MM.1S (cell line): ENCODE data around the gene BRPF3.

Source experiments
- DNase-seq: peaks from one replicate; pipeline ENCODE4 v3.0.0-alpha.2; 2015
- H2AFZ ChIP-seq: fragments of 300-600 bp; sonication (generic); 2 replicates; pipeline ENCODE4 v1.6.0; 2016; ENCODE audit warnings: antibody characterized with exemption, low read length
- H3F3A ChIP-seq: fragments of 300-600 bp; sonication (generic); 2 replicates; pipeline ENCODE4 v1.6.1; 2016; ENCODE audit warnings: mild to moderate bottlenecking, antibody characterized with exemption, low read length, moderate library complexity, mixed read lengths; ENCODE audit not compliant: insufficient read depth
- H3K27ac ChIP-seq: fragments of 300-600 bp; sonication (generic); 2 replicates; pipeline ENCODE4 v1.5.1; 2016; ENCODE audit warnings: mild to moderate bottlenecking, low read length
- H3K27me3 ChIP-seq: fragments of 300-600 bp; sonication (generic); replicated peaks from 2 replicates; pipeline ENCODE4 v1.6.0; 2016; ENCODE audit warnings: low read length; ENCODE audit not compliant: insufficient read depth
- H3K36me3 ChIP-seq: fragments of 300-600 bp; sonication (generic); replicated peaks from 2 replicates; pipeline ENCODE4 v1.6.1; 2016; ENCODE audit warnings: mild to moderate bottlenecking, low read length, mixed read lengths; ENCODE audit not compliant: insufficient read depth
- H3K4me1 ChIP-seq: fragments of 300-600 bp; sonication (generic); 2 replicates; pipeline ENCODE4 v1.6.1; 2016; ENCODE audit warnings: low read length, mixed read lengths
- H3K4me2 ChIP-seq: fragments of 300-600 bp; sonication (generic); 2 replicates; pipeline ENCODE4 v1.6.0; 2016; ENCODE audit warnings: low read depth, low read length
- H3K4me3 ChIP-seq: fragments of 300-600 bp; sonication (generic); 2 replicates; pipeline ENCODE4 v1.5.1; 2016; ENCODE audit warnings: low read length, mixed read lengths
- H3K79me2 ChIP-seq: fragments of 300-600 bp; sonication (generic); 2 replicates; pipeline ENCODE4 v1.6.1; 2016; ENCODE audit warnings: mixed run types, low read length, mixed read lengths
- H3K9ac ChIP-seq: fragments of 300-600 bp; sonication (generic); 2 replicates; pipeline ENCODE4 v1.6.1; 2016; ENCODE audit warnings: low read length, mixed read lengths
- H3K9me2 ChIP-seq: fragments of 300-600 bp; sonication (generic); replicated peaks from 2 replicates; pipeline ENCODE4 v1.6.1; 2016; ENCODE audit warnings: mild to moderate bottlenecking, low read length, mixed read lengths; ENCODE audit not compliant: insufficient read depth
- H3K9me3 ChIP-seq: fragments of 300-600 bp; sonication (generic); replicated peaks from 2 replicates; pipeline ENCODE4 v1.6.1; 2016; ENCODE audit warnings: mild to moderate bottlenecking, low read length, mixed read lengths; ENCODE audit not compliant: insufficient read depth
- H4K20me1 ChIP-seq: fragments of 300-600 bp; sonication (generic); 2 replicates; pipeline ENCODE4 v1.6.1; 2016; ENCODE audit warnings: mild to moderate bottlenecking, low read length, moderate library complexity, mixed read lengths; ENCODE audit not compliant: insufficient read depth
- CTCF ChIP-seq: fragments of 300-600 bp; sonication (generic); IDR thresholded peaks from 2 replicates; pipeline ENCODE4 v1.5.1; 2016; ENCODE audit warnings: antibody characterized with exemption, low read length, mixed read lengths
- EZH2 ChIP-seq: fragments of 300-600 bp; sonication (generic); optimal IDR thresholded peaks from 2 replicates; pipeline ENCODE3; 2017; ENCODE audit warnings: low read depth, mild to moderate bottlenecking, antibody characterized with exemption, low read length, mixed read lengths
- EZH2phosphoT487 ChIP-seq: fragments of 300-600 bp; sonication (generic); IDR thresholded peaks from 2 replicates; pipeline ENCODE4 v1.6.1; 2018; ENCODE audit warnings: antibody characterized with exemption, low read length

The BRPF3 gene

GRCh38 chr6:36232172-36232571 is 35.6 kb downstream of the BRPF3 start:
- Histone ChIP-seq H4K20me1 (no peaks in the 10 kb centered on the region), H3K27me3 (no peaks in the 10 kb centered on the region), H3K9ac (no peak overlapping the region), H3K4me3 (no peak overlapping the region), H3K36me3 (no peaks in the 10 kb centered on the region; the same call in 1 of the 2 replicates), H2AFZ (no peak overlapping the region), H3K9me2 (no peaks in the 10 kb centered on the region), H3K4me2 (no peak overlapping the region), H3K9me3 (no peaks in the 10 kb centered on the region), H3K4me1 (no peaks in the 10 kb centered on the region), H3K79me2 (no peaks in the 10 kb centered on the region), H3F3A (no peaks in the 10 kb centered on the region), H3K27ac (no peak overlapping the region)
- no peak for DNase-seq
- no peak for TF ChIP-seq CTCF

- Histone ChIP-seq H3K4me3 (no peak overlapping the region), H3K36me3 (no peaks in the 10 kb centered on the region; the same call in 1 of the 2 replicates), H2AFZ (no peak overlapping the region), H3K9me3 (no peaks in the 10 kb centered on the region), H3K9ac (no peak overlapping the region), H3K9me2 (no peaks in the 10 kb centered on the region), H4K20me1 (no peaks in the 10 kb centered on the region), H3F3A (no peaks in the 10 kb centered on the region), H3K4me1 (no peaks in the 10 kb centered on the region), H3K27ac (no peak overlapping the region), H3K79me2 (no peaks in the 10 kb centered on the region), H3K27me3 (no peaks in the 10 kb centered on the region), H3K4me2 (no peak overlapping the region)
- DNase-seq, result peak; percentile 11
- no peak for TF ChIP-seq EZH2phosphoT487
These were observed 38.8 kb downstream of the BRPF3 start for GRCh38 chr6:36235309-36235708.

- Histone ChIP-seq H2AFZ (no peak overlapping the region), H3K9ac (no peak overlapping the region), H3K27ac (no peak overlapping the region), H3K4me1 (no peaks in the 10 kb centered on the region), H3K4me2 (no peak overlapping the region), H3K36me3 (no peaks in the 10 kb centered on the region; the same call in 1 of the 2 replicates), H3K9me3 (no peaks in the 10 kb centered on the region), H3K4me3 (no peak overlapping the region), H3K9me2 (no peaks in the 10 kb centered on the region), H3K27me3 (no peaks in the 10 kb centered on the region), H3F3A (no peaks in the 10 kb centered on the region), H4K20me1 (no peaks in the 10 kb centered on the region), H3K79me2 (no peaks in the 10 kb centered on the region)
- no peak for DNase-seq
- TF ChIP-seq EZH2 (no peak), EZH2phosphoT487 (no peak), CTCF (no peak)
These were observed 39.3 kb downstream of the BRPF3 start for GRCh38 chr6:36235862-36236261.

- Histone ChIP-seq H2AFZ (no peak overlapping the region), H3K4me3 (no peak overlapping the region), H3K27ac (no peak overlapping the region), H4K20me1 (no peaks in the 10 kb centered on the region), H3K9ac (no peak overlapping the region), H3K9me2 (no peaks in the 10 kb centered on the region), H3K4me1 (no peaks in the 10 kb centered on the region), H3K79me2 (no peaks in the 10 kb centered on the region), H3F3A (no peaks in the 10 kb centered on the region), H3K27me3 (no peaks in the 10 kb centered on the region), H3K9me3 (no peaks in the 10 kb centered on the region), H3K36me3 (no peaks in the 10 kb centered on the region), H3K4me2 (no peak overlapping the region)
- TF ChIP-seq EZH2phosphoT487, result no peak
- TF ChIP-seq CTCF, result no peak
- no peak for TF ChIP-seq EZH2
- DNase-seq, result no peak
These were observed 43.2 kb downstream of the BRPF3 start for GRCh38 chr6:36239774-36240173.
